WERI-Rb-1 (cell line): ENCODE measurements around the gene BRAF.

Experiments used
- DNase-seq: peaks from one replicate; pipeline ENCODE4 v3.0.0-alpha.2; 2020
- H3K27ac ChIP-seq: fragments of 250-450 bp; sonication (Bioruptor Pico); 2 replicates; pipeline ENCODE4 v1.5.1; 2020; ENCODE audit warnings: mild to moderate bottlenecking, moderate library complexity
- H3K27me3 ChIP-seq: fragments of 250-450 bp; sonication (Bioruptor Pico); 2 replicates; pipeline ENCODE4 v1.5.1; 2021; ENCODE audit warnings: mild to moderate bottlenecking, low read depth, moderate library complexity; ENCODE audit not compliant: insufficient read depth, severe bottlenecking
- H3K36me3 ChIP-seq: fragments of 250-450 bp; sonication (Bioruptor Pico); 2 replicates; pipeline ENCODE4 v1.5.1; 2020; ENCODE audit warnings: mild to moderate bottlenecking, moderate library complexity
- H3K4me3 ChIP-seq: 2 replicates; pipeline ENCODE4 v1.5.1; 2011; ENCODE audit warnings: low read depth, mild to moderate bottlenecking, control low read depth, low read length
- H3K9me3 ChIP-seq: fragments of 250-450 bp; sonication (Bioruptor Pico); 2 replicates; pipeline ENCODE4 v1.5.1; 2021; ENCODE audit warnings: mild to moderate bottlenecking, moderate library complexity; ENCODE audit not compliant: severe bottlenecking
- TF ChIP-seq, protein P1 (sequence below): IDR thresholded peaks from 2 replicates; pipeline ENCODE4 v1.5.1; 2011; ENCODE audit warnings: low read depth, mild to moderate bottlenecking, control low read depth, inconsistent platforms, low read length

The BRAF gene

DNA sequence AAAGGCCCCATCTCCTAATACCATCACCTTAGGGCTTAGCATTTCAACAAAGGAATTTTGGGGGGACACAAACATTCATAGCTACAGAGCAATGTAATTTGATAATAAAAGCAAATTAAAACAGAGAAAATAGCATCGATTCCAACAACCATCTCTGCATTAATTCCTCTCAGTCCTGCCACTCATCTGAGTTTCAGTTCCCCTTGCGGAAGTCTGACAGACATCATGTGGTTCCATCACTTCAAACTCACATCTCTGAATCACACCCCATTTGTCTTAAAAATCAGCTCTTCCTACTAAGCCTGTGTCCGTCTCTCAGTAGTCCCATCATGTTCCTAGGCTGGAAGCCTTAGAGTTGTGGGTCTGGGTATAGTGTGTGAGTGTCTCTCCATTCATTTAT lies 248.4 kb downstream of the BRAF start:
- no peak for DNase-seq
- Histone ChIP-seq H3K36me3 (peaks cover 38% of the 10 kb centered on the region), H3K27me3 (no peaks in the 10 kb centered on the region), H3K9me3 (no peaks in the 10 kb centered on the region), H3K27ac (no peak overlapping the region), H3K4me3 (no peak overlapping the region)
- TF ChIP-seq, protein P1, sequence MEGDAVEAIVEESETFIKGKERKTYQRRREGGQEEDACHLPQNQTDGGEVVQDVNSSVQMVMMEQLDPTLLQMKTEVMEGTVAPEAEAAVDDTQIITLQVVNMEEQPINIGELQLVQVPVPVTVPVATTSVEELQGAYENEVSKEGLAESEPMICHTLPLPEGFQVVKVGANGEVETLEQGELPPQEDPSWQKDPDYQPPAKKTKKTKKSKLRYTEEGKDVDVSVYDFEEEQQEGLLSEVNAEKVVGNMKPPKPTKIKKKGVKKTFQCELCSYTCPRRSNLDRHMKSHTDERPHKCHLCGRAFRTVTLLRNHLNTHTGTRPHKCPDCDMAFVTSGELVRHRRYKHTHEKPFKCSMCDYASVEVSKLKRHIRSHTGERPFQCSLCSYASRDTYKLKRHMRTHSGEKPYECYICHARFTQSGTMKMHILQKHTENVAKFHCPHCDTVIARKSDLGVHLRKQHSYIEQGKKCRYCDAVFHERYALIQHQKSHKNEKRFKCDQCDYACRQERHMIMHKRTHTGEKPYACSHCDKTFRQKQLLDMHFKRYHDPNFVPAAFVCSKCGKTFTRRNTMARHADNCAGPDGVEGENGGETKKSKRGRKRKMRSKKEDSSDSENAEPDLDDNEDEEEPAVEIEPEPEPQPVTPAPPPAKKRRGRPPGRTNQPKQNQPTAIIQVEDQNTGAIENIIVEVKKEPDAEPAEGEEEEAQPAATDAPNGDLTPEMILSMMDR = no peak

DNA sequence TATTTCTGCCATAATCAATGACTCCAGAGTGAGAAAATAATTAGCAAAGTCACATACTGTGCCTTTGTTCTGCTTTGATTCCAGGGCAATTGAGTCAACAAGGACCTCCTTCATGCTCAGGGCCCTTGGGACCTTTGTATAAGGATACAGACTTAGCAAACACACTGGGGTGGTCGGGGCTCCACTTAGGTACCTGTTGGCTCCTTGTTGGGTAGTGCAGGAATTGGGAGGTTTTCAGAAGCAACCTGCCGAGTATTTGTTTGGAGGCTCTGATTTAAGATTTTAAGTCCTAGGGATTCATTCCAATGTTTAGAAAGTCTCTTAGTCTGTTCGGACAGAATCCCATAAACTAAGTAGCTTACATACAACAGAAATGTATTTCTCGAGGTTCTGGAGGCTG lies 249.0 kb downstream of the BRAF start:
- Histone ChIP-seq H3K27me3 (no peaks in the 10 kb centered on the region), H3K4me3 (no peak overlapping the region), H3K27ac (no peak overlapping the region), H3K36me3 (peaks cover 35% of the 10 kb centered on the region), H3K9me3 (no peaks in the 10 kb centered on the region)
- DNase-seq = no peak
- TF ChIP-seq, protein P1 = no peak

DNA sequence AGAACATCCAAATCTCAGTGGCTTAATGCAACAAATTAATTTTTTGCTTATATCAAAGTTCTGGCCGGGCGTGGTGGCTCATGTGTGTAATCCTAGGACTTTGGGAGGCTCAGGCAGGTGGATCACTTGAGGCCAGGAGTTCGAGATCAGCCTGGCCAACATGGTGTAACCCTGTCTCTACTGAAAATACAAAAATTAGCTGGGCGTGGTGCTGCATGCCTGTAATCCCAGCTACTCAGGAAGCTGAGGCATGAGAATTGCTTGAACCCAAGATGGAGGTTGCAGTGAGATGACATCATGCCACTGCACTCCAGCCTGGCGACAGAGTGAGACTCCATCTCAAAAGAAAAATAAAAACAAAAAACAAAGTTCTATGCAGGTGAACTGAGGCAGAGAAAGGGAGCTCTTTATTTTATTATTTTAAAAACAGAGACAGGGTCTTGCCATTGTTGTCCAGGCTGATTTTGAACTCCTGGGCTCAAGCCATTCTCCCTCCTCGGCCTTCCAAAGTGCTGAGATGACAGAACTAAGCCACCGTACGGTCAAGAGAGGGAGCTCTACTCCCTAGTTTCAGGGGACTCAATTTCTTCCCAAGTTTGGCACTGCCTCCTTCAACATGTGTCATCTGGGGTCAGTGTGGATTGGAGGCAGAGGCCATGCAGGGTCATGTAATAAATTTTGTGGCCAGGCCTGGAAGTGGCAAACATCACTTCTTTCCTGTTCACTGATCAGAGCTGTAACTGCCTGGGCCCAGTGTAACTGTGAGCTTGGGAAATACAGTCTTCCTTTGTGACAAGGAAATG lies 249.6 kb downstream of the BRAF start:
- peak; percentile 59 for DNase-seq
- peaks cover 30% of the 10 kb centered on the region for H3K36me3 ChIP-seq
- no peaks in the 10 kb centered on the region for H3K27me3 ChIP-seq
- H3K27ac ChIP-seq = no peak overlapping the region
- H3K9me3 ChIP-seq = no peaks in the 10 kb centered on the region
- no peak overlapping the region for H3K4me3 ChIP-seq
- TF ChIP-seq, protein P1 = peak; percentile 72

DNA sequence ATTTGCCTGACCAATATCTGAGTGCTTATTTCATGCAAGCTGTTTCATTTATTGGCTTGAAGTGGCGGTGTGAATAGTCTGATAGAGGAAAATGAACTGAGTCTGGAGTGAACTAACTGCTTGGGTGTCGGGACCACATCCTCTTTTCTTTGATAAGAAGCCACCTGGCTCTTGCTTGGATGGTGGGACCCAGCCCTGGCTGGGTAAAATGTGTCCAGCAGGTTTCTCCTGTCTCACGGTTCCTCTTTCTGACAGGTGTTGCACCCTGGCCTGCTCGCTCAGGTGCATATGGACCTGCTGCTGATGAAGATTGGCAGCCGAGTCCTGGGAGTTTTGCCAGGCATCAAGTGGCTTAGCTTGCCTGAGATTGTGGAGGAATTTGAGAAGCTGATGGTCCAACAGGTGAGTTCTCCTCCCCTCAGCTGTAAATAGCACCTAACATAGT lies 250.4 kb downstream of the BRAF start:
- H3K36me3 ChIP-seq = peaks cover 25% of the 10 kb centered on the region
- H3K4me3 ChIP-seq = no peak overlapping the region
- no peak overlapping the region for H3K27ac ChIP-seq

DNA sequence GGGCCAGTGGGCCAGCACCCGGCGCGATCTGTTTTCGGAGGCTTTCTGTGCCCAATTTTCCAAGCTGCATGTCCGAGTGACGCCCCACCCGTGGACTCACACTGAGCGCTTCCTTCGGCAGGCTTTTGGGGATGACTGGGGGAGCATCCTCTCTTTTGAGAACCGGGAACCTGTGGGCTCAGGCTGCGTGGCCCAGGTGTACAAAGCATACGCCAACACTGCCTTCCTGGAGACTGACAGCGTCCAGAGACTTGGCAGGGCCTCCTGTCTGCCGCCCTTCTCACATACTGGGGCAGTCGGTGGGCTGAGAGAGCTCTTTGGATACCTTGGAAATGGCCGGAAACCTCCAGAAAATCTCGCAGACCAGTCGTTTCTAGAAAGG lies 251.0 kb downstream of the BRAF start:
- DNase-seq = no peak
- H3K4me3 ChIP-seq = peak overlapping the region; percentile 76
- peaks cover 22% of the 10 kb centered on the region for H3K36me3 ChIP-seq
- TF ChIP-seq, protein P1 = no peak
- H3K9me3 ChIP-seq = no peaks in the 10 kb centered on the region
- no peak overlapping the region for H3K27ac ChIP-seq
- no peaks in the 10 kb centered on the region for H3K27me3 ChIP-seq

More for the DNA sequence above, 250.4 kb downstream of the BRAF start:
- TF ChIP-seq, protein P1 = no peak
- Histone ChIP-seq H3K9me3 (no peaks in the 10 kb centered on the region), H3K27me3 (no peaks in the 10 kb centered on the region)
- no peak for DNase-seq
